CD4-positive, alpha-beta T cell (primary cell): ENCODE results near the gene AP3S2. TPM values are rescaled to one million over a fixed set of nuclear protein-coding genes. Genes with fewer than 3 reads are reported as not detected.

ENCODE experiments used
- ATAC-seq: fragments of 200-7000 bp; cut with Tn5 transposase; one replicate; pipeline ENCODE4 v1.10.0; 2022; ENCODE audit warnings: mild to moderate bottlenecking; ENCODE audit not compliant: poor library complexity
- CTCF ChIA-PET: fragments of 350-600 bp; sonication (Branson Sonifier 250); formaldehyde crosslinking; loops from one replicate; lab custom pipeline; 2021; ENCODE audit warnings: antibody characterized with exemption, inconsistent platforms; lab: Charles Lee
- POLR2A ChIA-PET: fragments of 350-600 bp; sonication (Branson Sonifier 250); formaldehyde crosslinking; loops from one replicate; lab custom pipeline; 2021; ENCODE audit warnings: antibody characterized with exemption, inconsistent platforms; lab: Charles Lee
- DNase-seq, 14 experiments: peaks; one replicate each; pipeline ENCODE4 v3.0.0-alpha.2; 2013 to 2020; ENCODE audit warnings: mixed read lengths in 2 of 14
- H3K27ac ChIP-seq, 2 donors: one replicate each; pipeline versions ENCODE4 v1.5.1 to v1.7.0; 2013; ENCODE audit warnings: low read length in 2 of 2, low read depth in 1 of 2, mild to moderate bottlenecking in 1 of 2
- H3K27me3 ChIP-seq, 2 experiments: 1 replicate in 1 of 2; 2 replicates in 1 of 2; pipeline versions ENCODE4 v1.6.1 to v1.7.0; 2013; ENCODE audit warnings: low read length in 2 of 2, control low read depth in 1 of 2, mild to moderate bottlenecking in 1 of 2, moderate library complexity in 1 of 2; ENCODE audit not compliant: insufficient read depth in 2 of 2, control insufficient read depth in 1 of 2
- H3K36me3 ChIP-seq: one replicate; pipeline ENCODE4 v1.6.1; 2013; ENCODE audit warnings: low read length, control low read depth; ENCODE audit not compliant: insufficient read depth
- H3K4me1 ChIP-seq: one replicate; pipeline ENCODE4 v1.6.1; 2013; ENCODE audit warnings: low read length, control low read depth; ENCODE audit not compliant: insufficient read depth
- H3K4me3 ChIP-seq: one replicate; pipeline ENCODE4 v1.5.1; 2013; ENCODE audit warnings: mild to moderate bottlenecking, low read length, moderate library complexity
- H3K9me3 ChIP-seq, 2 experiments: 1 replicate in 1 of 2; 2 replicates in 1 of 2; pipeline versions ENCODE4 v1.6.1 to v1.7.0; 2013; ENCODE audit warnings: low read length in 2 of 2, mild to moderate bottlenecking in 2 of 2, control low read depth in 1 of 2, moderate library complexity in 1 of 2; ENCODE audit not compliant: control insufficient read depth in 1 of 2, insufficient read depth in 1 of 2
- H3K27ac Mint-ChIP-seq: one replicate; pipeline ENCODE4 v1.8.0; 2020; ENCODE audit warnings: mixed read lengths
- H3K27me3 Mint-ChIP-seq: one replicate; pipeline ENCODE4 v1.8.0; 2021; ENCODE audit warnings: mixed read lengths
- H3K36me3 Mint-ChIP-seq: one replicate; pipeline ENCODE4 v1.8.0; 2021; ENCODE audit warnings: low read depth, mixed read lengths
- H3K4me1 Mint-ChIP-seq: one replicate; pipeline ENCODE4 v1.8.0; 2021; ENCODE audit warnings: low read depth, mixed read lengths
- H3K4me3 Mint-ChIP-seq: one replicate; pipeline ENCODE4 v1.8.0; 2020; ENCODE audit warnings: mild to moderate bottlenecking, mixed read lengths
- H3K9me3 Mint-ChIP-seq: one replicate; pipeline ENCODE4 v1.8.0; 2020; ENCODE audit warnings: mixed read lengths
- intact Hi-C, 2 experiments: fragments of 100-400 bp; cut with DNase I in 1 of 2; cut with micrococcal nuclease in 1 of 2; formaldehyde crosslinking; loops; one replicate each; pipeline versions ENCODE4 v1.15.1 to v1.9.0; 2023 to 2025; cut with DNase I, micrococcal nuclease
- total RNA-seq, 174 experiments: library from RNA in 2 of 174; stranded (reverse) in 2 of 174; gene quantifications; one replicate each; pipeline ENCODE4 v1.2.3 and lab custom pipeline; 2021 to 2026
- TF ChIP-seq, protein P1 (sequence below): fragments of 200-600 bp; IDR thresholded peaks from one replicate; pipeline ENCODE4 v1.8.0; 2022; ENCODE audit warnings: antibody characterized with exemption, mild to moderate bottlenecking

Gene AP3S2
- total RNA-seq, 2 experiments from 2014 or later = 18.9 to 20.5 TPM

- no peaks in the 10 kb centered on the region for H3K36me3 ChIP-seq
- intact Hi-C loops = no loop called here
- H3K4me1 Mint-ChIP-seq = peaks cover 5% of the 10 kb centered on the region
- H3K9me3 ChIP-seq = peaks cover 7 to 19% of the 10 kb centered on the region in 2 experiments
- H3K4me1 ChIP-seq = peaks cover 12% of the 10 kb centered on the region
- ChIA-PET CTCF (no interaction called here), POLR2A (no interaction called here)
- peaks cover 37 to 43% of the 10 kb centered on the region in 2 experiments for H3K27me3 ChIP-seq
- no peak for DNase-seq
- no peak overlapping the region for H3K27ac Mint-ChIP-seq
- no peak for ATAC-seq
- H3K27ac ChIP-seq = no peak overlapping the region
- H3K27me3 Mint-ChIP-seq = peaks cover 53% of the 10 kb centered on the region
- TF ChIP-seq, protein P1, sequence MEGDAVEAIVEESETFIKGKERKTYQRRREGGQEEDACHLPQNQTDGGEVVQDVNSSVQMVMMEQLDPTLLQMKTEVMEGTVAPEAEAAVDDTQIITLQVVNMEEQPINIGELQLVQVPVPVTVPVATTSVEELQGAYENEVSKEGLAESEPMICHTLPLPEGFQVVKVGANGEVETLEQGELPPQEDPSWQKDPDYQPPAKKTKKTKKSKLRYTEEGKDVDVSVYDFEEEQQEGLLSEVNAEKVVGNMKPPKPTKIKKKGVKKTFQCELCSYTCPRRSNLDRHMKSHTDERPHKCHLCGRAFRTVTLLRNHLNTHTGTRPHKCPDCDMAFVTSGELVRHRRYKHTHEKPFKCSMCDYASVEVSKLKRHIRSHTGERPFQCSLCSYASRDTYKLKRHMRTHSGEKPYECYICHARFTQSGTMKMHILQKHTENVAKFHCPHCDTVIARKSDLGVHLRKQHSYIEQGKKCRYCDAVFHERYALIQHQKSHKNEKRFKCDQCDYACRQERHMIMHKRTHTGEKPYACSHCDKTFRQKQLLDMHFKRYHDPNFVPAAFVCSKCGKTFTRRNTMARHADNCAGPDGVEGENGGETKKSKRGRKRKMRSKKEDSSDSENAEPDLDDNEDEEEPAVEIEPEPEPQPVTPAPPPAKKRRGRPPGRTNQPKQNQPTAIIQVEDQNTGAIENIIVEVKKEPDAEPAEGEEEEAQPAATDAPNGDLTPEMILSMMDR = no peak
- H3K4me3 Mint-ChIP-seq = peak overlapping the region; percentile 69
- H3K36me3 Mint-ChIP-seq = no peaks in the 10 kb centered on the region
- H3K9me3 Mint-ChIP-seq = no peaks in the 10 kb centered on the region
- peak overlapping the region; percentile 28 for H3K4me3 ChIP-seq
Measured at GRCh38 chr15:89813381-89814111, 80.2 kb downstream of the AP3S2 start.

GRCh38 chr15:89812847-89813320 lies 80.9 kb downstream of the AP3S2 start:
- ATAC-seq (no peak), DNase-seq (no peak)
- Mint-ChIP-seq H3K36me3 (no peaks in the 10 kb centered on the region), H3K4me1 (peaks cover 5% of the 10 kb centered on the region), H3K9me3 (no peaks in the 10 kb centered on the region), H3K27me3 (peaks cover 47% of the 10 kb centered on the region), H3K4me3 (no peak overlapping the region), H3K27ac (no peak overlapping the region)
- intact Hi-C loops = no loop called here
- ChIA-PET POLR2A (no interaction called here), CTCF (no interaction called here)
- Histone ChIP-seq H3K27me3 (peaks cover 37 to 43% of the 10 kb centered on the region in 2 experiments), H3K4me1 (peaks cover 12% of the 10 kb centered on the region), H3K4me3 (no peak overlapping the region), H3K36me3 (no peaks in the 10 kb centered on the region), H3K9me3 (peaks cover 7 to 19% of the 10 kb centered on the region in 2 experiments), H3K27ac (no peak overlapping the region)
- TF ChIP-seq, protein P1 = no peak

DNA sequence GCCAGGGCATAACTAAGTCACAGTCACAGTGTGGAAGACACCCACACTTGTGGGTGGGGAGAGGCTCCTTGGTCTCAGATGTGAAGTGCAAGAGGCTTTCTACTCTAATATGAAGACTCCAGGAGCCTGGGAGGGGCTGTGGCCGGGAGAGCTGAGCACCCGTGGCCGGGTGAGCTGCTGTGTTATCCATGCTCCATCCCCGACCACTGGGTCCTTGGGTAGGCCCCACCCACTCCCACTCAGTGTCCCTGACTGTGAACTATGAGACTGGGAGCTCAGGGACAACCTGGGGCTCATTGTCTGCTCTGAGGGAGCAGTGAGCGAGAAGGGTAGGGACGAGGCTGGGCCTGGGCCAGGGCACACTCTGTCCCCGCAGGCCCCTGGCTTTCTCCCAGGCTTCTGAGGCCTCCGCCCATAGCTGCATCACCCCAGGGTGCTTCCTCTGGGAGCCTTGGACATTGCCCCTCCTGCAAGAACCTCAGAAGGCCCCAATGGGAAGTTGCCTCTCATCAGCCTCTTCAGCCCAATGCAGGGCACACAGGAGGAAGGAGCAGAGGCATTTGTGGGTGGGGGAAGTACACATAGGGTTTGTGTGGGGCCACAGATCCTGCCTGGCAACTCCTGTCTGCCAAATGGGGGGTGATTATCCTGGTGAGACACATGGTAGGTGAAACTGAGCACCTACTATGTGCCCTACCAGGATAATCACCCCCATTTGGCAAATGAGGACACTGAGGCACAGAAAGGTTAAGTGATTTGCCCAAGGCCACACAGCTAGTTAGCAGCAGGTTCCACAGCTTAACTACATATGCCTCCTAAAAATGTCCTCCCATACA lies 81.6 kb downstream of the AP3S2 start:
- Histone ChIP-seq H3K36me3 (no peaks in the 10 kb centered on the region), H3K4me3 (no peak overlapping the region), H3K9me3 (peaks cover 7 to 19% of the 10 kb centered on the region in 2 experiments), H3K27me3 (peaks cover 33 to 43% of the 10 kb centered on the region in 2 experiments), H3K4me1 (peaks cover 12% of the 10 kb centered on the region), H3K27ac (no peak overlapping the region)
- Mint-ChIP-seq H3K4me1 (peaks cover 5% of the 10 kb centered on the region), H3K27ac (no peak overlapping the region), H3K4me3 (no peak overlapping the region), H3K27me3 (peaks cover 42% of the 10 kb centered on the region), H3K36me3 (no peaks in the 10 kb centered on the region), H3K9me3 (no peaks in the 10 kb centered on the region)
- TF ChIP-seq, protein P1 = no peak
- DNase-seq (peak in 2 of 14 experiments; percentile 26 to 48), ATAC-seq (no peak)
- CTCF ChIA-PET = no interaction called here
- intact Hi-C loops = no loop called here
- POLR2A ChIA-PET = no interaction called here
